GM12878 (cell line): Measurements from ENCODE around the gene DOCK2. TPM values are rescaled to one million over a fixed set of nuclear protein-coding genes. Genes with fewer than 3 reads are reported as not detected.

Experiments
- ATAC-seq: fragments of 200-7000 bp; cut with Tn5 transposase; 3 replicates; pipeline ENCODE4 v1.9.1; 2020; ENCODE audit warnings: mild to moderate bottlenecking, moderate library complexity
- BruUV-seq: library from RNA; stranded (reverse); fragments of 400-500 nt; replicated peaks from 2 replicates; lab custom pipeline; 2021; lab: Mats Ljungman, UMichigan
- CTCF ChIA-PET: fragments of 300-600 bp; sonication (Branson Sonifier 250); formaldehyde crosslinking; extraction: SDS; loops from one replicate; lab custom pipeline; 2021; ENCODE audit warnings: inconsistent platforms; lab: Yijun Ruan, JAX
- POLR2A ChIA-PET: fragments of 350-600 bp; formaldehyde crosslinking; extraction: SDS; loops from one replicate; lab custom pipeline; 2021; ENCODE audit warnings: inconsistent platforms; lab: Charles Lee
- RAD21 ChIA-PET: fragments of 300-600 bp; sonication (Branson Sonifier 250); formaldehyde crosslinking; loops from one replicate; lab custom pipeline; 2023; ENCODE audit warnings: antibody characterized with exemption; ENCODE audit not compliant: unreplicated experiment; lab: Charles Lee
- SMC1A ChIA-PET: fragments of 300-600 bp; sonication (Branson Sonifier 250); formaldehyde crosslinking; loops from one replicate; lab custom pipeline; 2023; ENCODE audit not compliant: unreplicated experiment, uncharacterized antibody; lab: Charles Lee
- DNase-seq: peaks from one replicate; pipeline ENCODE4 v3.0.0-alpha.2; 2011; ENCODE audit warnings: low read depth, low spot score
- FAIRE-seq: peaks from 3 replicates; lab custom pipeline; 2011; peaks lifted over from hg19 to GRCh38; lab: Jason Lieb, UNC
- H2AFZ ChIP-seq: 2 replicates; pipeline ENCODE4 v1.6.0; 2011; ENCODE audit warnings: low read depth, low read length, control low read depth; ENCODE audit not compliant: control insufficient read depth
- H3K27ac ChIP-seq: 2 replicates; pipeline ENCODE4 v1.5.1; 2011; ENCODE audit warnings: control low read depth; ENCODE audit not compliant: control insufficient read depth, insufficient read depth
- H3K27me3 ChIP-seq, 2 experiments: replicated peaks in 1 of 2; 2 replicates each; pipeline versions ENCODE4 v1.6.0 to v1.6.1; 2011; ENCODE audit warnings: low read length in 1 of 2; ENCODE audit not compliant: control insufficient read depth in 2 of 2, insufficient read depth in 2 of 2
- H3K36me3 ChIP-seq, 2 experiments: 2 replicates each; pipeline ENCODE4 v1.5.1; 2011; ENCODE audit warnings: low read length in 1 of 2; ENCODE audit not compliant: control insufficient read depth in 2 of 2, insufficient read depth in 2 of 2
- H3K4me1 ChIP-seq: 2 replicates; pipeline ENCODE4 v1.6.1; 2011; ENCODE audit warnings: mild to moderate bottlenecking, low read length, moderate library complexity, mixed read lengths; ENCODE audit not compliant: control insufficient read depth, insufficient read depth
- H3K4me2 ChIP-seq: 2 replicates; pipeline ENCODE4 v1.6.0; 2011; ENCODE audit warnings: control low read depth; ENCODE audit not compliant: control insufficient read depth, insufficient read depth
- H3K4me3 ChIP-seq: fragments of 200-600 bp; sonication (generic); 2 replicates; pipeline ENCODE4 v1.5.1; 2016
- H3K79me2 ChIP-seq: 2 replicates; pipeline ENCODE4 v1.6.0; 2011; ENCODE audit warnings: low read length; ENCODE audit not compliant: control insufficient read depth, insufficient read depth
- H3K9ac ChIP-seq: 2 replicates; pipeline ENCODE4 v1.8.0; 2011; ENCODE audit warnings: low read length, control low read depth, mixed read lengths; ENCODE audit not compliant: control insufficient read depth, insufficient read depth
- H3K9me3 ChIP-seq: replicated peaks from 3 replicates; pipeline ENCODE4 v1.5.1; 2011; ENCODE audit warnings: mild to moderate bottlenecking, low read length; ENCODE audit not compliant: control insufficient read depth, insufficient read depth
- H4K20me1 ChIP-seq: 2 replicates; pipeline ENCODE4 v1.6.0; 2011; ENCODE audit not compliant: control insufficient read depth, insufficient read depth
- BACH1 ChIP-seq: fragments of 450-650 bp; IDR thresholded peaks from 2 replicates; pipeline ENCODE4 v1.6.1; 2017; ENCODE audit warnings: mild to moderate bottlenecking, borderline replicate concordance
- BRCA1 ChIP-seq: IDR thresholded peaks from 2 replicates; pipeline ENCODE4 v1.6.1; 2011; ENCODE audit warnings: low read depth, low read length, improper control_type of control experiment
- E4F1 ChIP-seq: fragments of 450-650 bp; IDR thresholded peaks from 2 replicates; pipeline ENCODE4 v1.6.1; 2018; ENCODE audit warnings: borderline replicate concordance, mild to moderate bottlenecking; ENCODE audit not compliant: partially characterized antibody
- GABPA ChIP-seq: IDR thresholded peaks from 2 replicates; pipeline ENCODE4 v1.6.1; 2014; ENCODE audit warnings: antibody characterized with exemption, low read depth, mild to moderate bottlenecking, inconsistent platforms
- NFXL1 ChIP-seq: fragments of 450-650 bp; IDR thresholded peaks from 2 replicates; pipeline ENCODE4 v1.6.1; 2017; ENCODE audit warnings: antibody characterized with exemption, mild to moderate bottlenecking, borderline replicate concordance
- NRF1 ChIP-seq: conservative IDR thresholded peaks from 2 replicates; pipeline ENCODE4 v1.6.1; 2011; ENCODE audit warnings: mild to moderate bottlenecking, low read depth, low read length, improper control_type of control experiment
- RFX5 ChIP-seq: IDR thresholded peaks from 2 replicates; pipeline ENCODE4 v1.6.1; 2011; ENCODE audit warnings: low read depth, low read length, improper control_type of control experiment
- TCF12 ChIP-seq: IDR thresholded peaks from 2 replicates; pipeline ENCODE4 v1.6.1; 2011; ENCODE audit warnings: low read depth, mild to moderate bottlenecking, low read length
- ZNF207 ChIP-seq: fragments of 450-650 bp; IDR thresholded peaks from 2 replicates; pipeline ENCODE4 v1.6.1; 2014; ENCODE audit warnings: antibody characterized with exemption, mild to moderate bottlenecking, borderline replicate concordance
- WGBS: methylation state at CpG from one replicate; pipeline ENCODE4 v1.1.6; 2016; ENCODE audit warnings: low lambda C conversion rate; ENCODE audit not compliant: insufficient replicate concordance, insufficient coverage; ENCODE audit errors: missing lambda C conversion rate; 5-methylcytosine and 5-hydroxymethylcytosine counted together
- in situ Hi-C: fragments of 300-500 bp; cut with MboI; formaldehyde crosslinking; loops from 9 replicates; pipeline ENCODE4 v1.14.3; 2018; ENCODE audit warnings: mixed read lengths
- intact Hi-C: fragments of 100-400 bp; cut with micrococcal nuclease; formaldehyde crosslinking; loops from one replicate; pipeline ENCODE4 v1.14.2; 2022; ENCODE audit not compliant: unreplicated experiment
- polyA plus RNA-seq, 11 experiments: library from polyadenylated mRNA; depleted of rRNA in 4 of 11; unstranded in 6 of 11; stranded (reverse) in 5 of 11; fragments of >200 nt; fragmentation: Nextera tagmentation in 4 of 11; fragmentation: Illumina TruSeq in 1 of 11; extraction: Ambion mirVana in 4 of 11; extraction: Trizol in 1 of 11; gene quantifications; 1 replicate in 1 of 11; 2 replicates in 10 of 11; pipeline versions ENCODE4 v1.2.1 to v1.2.3, GENCODE V29; 2011 to 2016; ENCODE audit warnings: inconsistent platforms in 2 of 11, missing spikeins in 2 of 11, low read depth in 1 of 11
- total RNA-seq, 4 experiments: library from RNA; depleted of rRNA in 3 of 4; stranded (reverse); fragments of >200 nt in 3 of 4; fragmentation: Illumina TruSeq in 1 of 4; extraction: Trizol in 1 of 4; gene quantifications; 2 replicates each; pipeline versions ENCODE4 v1.2.1 to v1.2.3, GENCODE V29; 2013 to 2021

The DOCK2 gene
- total and polyA plus RNA-seq, 10 of the 15 experiments (the other 5 are each of a cell fraction or from before 2014, with no cell fraction given) = 34.2 to 192 (median 118) TPM

- no peak for TF ChIP-seq E4F1
- no peak for TF ChIP-seq NFXL1
- TF ChIP-seq RFX5 = no peak
- no peak for TF ChIP-seq BACH1
- TF ChIP-seq NRF1 = no peak
- no peak for TF ChIP-seq GABPA
- no peak for TF ChIP-seq BRCA1
- no peak for TF ChIP-seq ZNF207
These were observed 267.4 kb downstream of the DOCK2 start (continued) for GRCh38 chr5:169904508-169904907.

GRCh38 chr5:169905017-169905416 lies 267.9 kb downstream of the DOCK2 start:
- in situ Hi-C loops = no loop called here
- 0 out of 2 replicates have a peak, but pooled peaks cover 5% of the 10 kb centered on the region for H4K20me1 ChIP-seq

More at GRCh38 chr5:169905017-169905416, 267.9 kb downstream of the DOCK2 start:
- ATAC-seq (no peak), FAIRE-seq (no peak), DNase-seq (no peak)
- Histone ChIP-seq H3K4me2 (no peak overlapping the region), H3K4me3 (no peak overlapping the region), H3K27me3 (no peaks in the 10 kb centered on the region), H3K4me1 (0 out of 2 replicates have a peak, but pooled peaks cover 3% of the 10 kb centered on the region), H3K9me3 (no peaks in the 10 kb centered on the region), H2AFZ (no peak overlapping the region), H3K9ac (no peak overlapping the region), H3K79me2 (no peaks in the 10 kb centered on the region), H3K36me3 (peaks cover 0 to 8% of the 10 kb centered on the region in 2 experiments; a peak in 3 of 4 replicates), H3K27ac (no peak overlapping the region)
- TF ChIP-seq TCF12 = no peak
- WGBS = 17% methylated on average over 1 of the region's 1 CpG
- intact Hi-C loops = loop anchor here (10.0 kb wide), 1 partner anchor 200 kb away; no protein-coding TSS in a partner anchor
- ChIA-PET RAD21 (interaction anchor here (0.9 to 1.8 kb wide), 14 partner anchors 18 to 234 kb away, joined by 3 to 9 read pairs (median 4); partner anchors contain the start of gene INSYN2B), POLR2A (interaction anchor here (0.6 to 0.8 kb wide), 3 partner anchors 39 to 171 kb away, joined by 3 to 4 read pairs (median 3); no protein-coding TSS in a partner anchor), SMC1A (interaction anchor here (0.7 to 2.4 kb wide), 12 partner anchors 9 to 202 kb away, joined by 3 to 12 read pairs (median 6); partner anchors contain the start of gene INSYN2B), CTCF (interaction anchor here (0.7 to 1.6 kb wide), 7 partner anchors 9 to 598 kb away, joined by 3 to 6 read pairs (median 3); partner anchors contain the start of gene INSYN2B)
- BruUV-seq = no TSS peak
